GM18499 (cell line): ENCODE data around the gene NAALADL2.
"Not testable (repeated sequence)": the region's sequence is repeated elsewhere in the genome, so short reads cannot be mapped to it uniquely, and the experiment has no call there.

Source experiments
- ATAC-seq: cut with Tn5 transposase; IDR thresholded peaks from one replicate; pipeline ENCODE4 v1.9.1; 2021; ENCODE audit warnings: moderate number of reproducible peaks; ENCODE audit not compliant: insufficient read depth, unreplicated experiment

Gene NAALADL2

DNA sequence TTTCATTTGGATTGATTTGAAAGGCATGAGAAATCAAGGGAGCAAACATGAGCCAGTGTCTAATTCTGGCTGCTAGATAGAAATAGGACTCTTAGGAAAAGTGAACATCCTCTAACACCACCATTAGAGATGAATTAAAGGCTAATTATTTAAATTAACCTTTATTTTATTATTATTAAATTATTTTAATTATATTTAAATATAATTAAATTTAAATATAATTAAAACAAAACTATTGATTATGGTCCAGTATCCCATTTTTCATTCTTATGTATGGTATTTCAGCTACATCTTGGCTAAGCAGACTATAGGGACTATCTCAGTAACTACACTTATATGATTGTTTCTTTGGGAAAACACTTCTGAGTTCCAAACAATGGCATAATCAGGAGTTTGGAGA, 904.8 kb downstream of the NAALADL2 start:
- no peak for ATAC-seq

- ATAC-seq = no peak
These were observed 905.6 kb downstream of the NAALADL2 start for GRCh38 chr3:175764722-175765121.

DNA sequence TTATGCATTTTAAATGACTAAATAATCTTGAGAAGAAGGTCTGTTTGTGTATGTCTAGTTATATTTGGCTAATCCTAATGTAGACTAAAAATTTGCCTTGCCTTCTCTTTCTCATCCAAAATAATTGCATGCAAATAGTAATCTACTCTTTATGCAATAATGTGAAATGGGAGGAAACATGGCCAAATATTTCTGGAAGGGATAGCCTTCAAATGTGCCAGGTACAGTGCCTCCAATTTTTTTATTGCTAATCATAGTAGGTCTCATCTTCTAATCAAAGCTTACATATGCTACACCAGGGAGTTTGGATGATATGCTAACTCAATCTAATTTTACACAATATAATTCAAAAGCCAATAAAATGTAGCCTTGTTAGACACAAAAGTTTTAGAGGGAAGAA, 911.3 kb downstream of the NAALADL2 start:
- ATAC-seq = no peak

DNA sequence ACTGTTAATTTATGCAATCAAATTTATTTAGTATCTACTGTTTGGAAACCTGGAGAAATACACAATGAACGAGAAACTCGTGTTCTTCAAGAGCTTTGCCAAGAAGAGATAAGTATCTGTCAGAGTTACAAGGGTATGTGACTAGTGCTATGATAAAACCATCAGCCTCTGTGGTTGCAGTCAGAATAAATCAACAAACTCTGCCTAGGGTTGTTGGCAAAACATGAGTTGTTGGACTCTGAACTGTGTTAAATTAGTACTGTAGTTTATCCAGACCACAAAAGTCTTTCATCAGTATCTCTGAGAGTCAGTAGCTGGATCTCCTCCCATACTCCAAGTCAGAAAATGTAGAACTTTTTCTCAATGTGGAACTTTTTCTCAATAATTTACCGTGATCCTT, 918.4 kb downstream of the NAALADL2 start:
- no peak for ATAC-seq

DNA sequence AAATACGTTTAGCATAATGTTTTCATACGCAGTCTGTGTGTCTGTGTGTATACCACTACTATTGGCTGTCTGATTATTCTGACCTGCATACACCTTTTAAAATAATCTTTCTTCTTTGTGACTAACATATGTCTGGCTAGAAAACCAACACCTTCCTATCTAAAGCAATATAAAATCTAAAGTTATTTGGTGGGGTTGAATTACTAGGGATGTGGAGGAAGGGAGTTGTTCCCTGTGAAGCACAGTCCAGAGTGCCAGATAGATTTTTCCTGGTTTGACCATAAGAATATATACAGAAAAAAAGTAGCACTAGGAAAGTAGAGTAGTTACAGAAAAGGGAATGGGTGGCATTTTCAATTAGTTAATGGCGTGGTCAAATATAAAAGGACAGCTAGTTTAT, 918.8 kb downstream of the NAALADL2 start:
- no peak for ATAC-seq

DNA sequence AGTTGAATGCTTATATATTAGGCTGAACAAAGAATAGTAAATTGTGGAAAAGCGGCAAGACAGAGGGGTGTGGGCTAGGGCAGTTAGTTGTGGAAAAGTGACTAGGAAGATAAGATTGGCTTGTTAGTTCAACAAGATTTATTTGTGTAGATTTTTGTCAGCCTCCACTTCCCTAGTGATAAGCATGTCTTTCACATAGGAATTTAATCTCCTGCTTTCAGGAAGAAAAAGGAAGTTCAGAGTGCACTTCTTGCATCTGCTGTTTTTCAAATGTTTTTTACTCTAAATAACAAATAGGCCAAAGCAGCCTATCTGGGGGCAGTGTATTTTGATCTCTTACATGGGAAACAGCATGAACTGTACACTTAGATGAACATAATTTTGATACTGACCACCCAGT, 919.9 kb downstream of the NAALADL2 start:
- no peak for ATAC-seq

- ATAC-seq = not testable (repeated sequence)
These were observed 928.0 kb downstream of the NAALADL2 start for GRCh38 chr3:175787109-175787508.

DNA sequence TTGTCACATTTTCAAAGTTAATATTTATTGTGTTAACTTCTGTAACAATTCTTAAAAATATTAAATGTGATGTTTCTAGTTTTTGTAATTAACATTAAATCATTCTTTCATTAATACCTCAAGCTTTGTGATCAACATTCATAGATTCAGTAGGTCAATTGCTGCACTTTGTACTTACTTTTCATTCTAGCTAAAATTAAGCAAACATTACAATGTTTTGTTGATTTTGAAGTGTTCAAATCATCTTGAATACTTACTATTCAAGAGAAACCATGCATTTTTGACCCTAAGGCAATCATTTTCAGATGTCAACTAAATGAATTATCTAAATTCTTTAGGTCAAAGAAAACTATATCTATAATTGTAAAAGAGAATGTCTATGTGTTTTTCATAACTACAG, 933.1 kb downstream of the NAALADL2 start:
- no peak for ATAC-seq

DNA sequence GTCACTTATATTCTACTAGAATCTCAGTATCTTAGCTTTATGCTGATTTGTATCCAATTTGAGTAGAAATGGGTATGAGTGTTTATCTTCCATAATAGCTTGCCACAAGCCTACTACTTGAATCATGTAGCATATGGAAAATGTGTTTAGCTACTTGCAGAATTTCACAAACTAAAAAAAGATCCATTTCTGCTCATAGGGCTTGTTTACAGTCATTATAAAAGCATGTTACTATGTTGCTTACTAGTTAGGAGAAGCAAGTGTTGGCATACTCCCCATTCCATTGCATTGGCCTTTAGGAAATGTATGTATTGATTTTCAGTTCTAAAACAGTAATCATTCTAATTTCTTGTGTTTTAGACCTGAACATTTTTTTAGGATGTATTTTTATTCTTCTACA, 939.2 kb downstream of the NAALADL2 start:
- ATAC-seq = no peak

GRCh38 chr3:175805825-175806224, 946.7 kb downstream of the NAALADL2 start:
- no peak for ATAC-seq

- ATAC-seq = no peak
These were observed 948.0 kb downstream of the NAALADL2 start for GRCh38 chr3:175807175-175807574.

- no peak for ATAC-seq
These were observed 959.8 kb downstream of the NAALADL2 start for GRCh38 chr3:175818811-175819464.

GRCh38 chr3:175822766-175823491, 963.8 kb downstream of the NAALADL2 start:
- ATAC-seq = not testable (repeated sequence)

GRCh38 chr3:175825016-175825580, 966.0 kb downstream of the NAALADL2 start:
- not testable (repeated sequence) for ATAC-seq

GRCh38 chr3:175826759-175827158, 967.6 kb downstream of the NAALADL2 start:
- ATAC-seq = no peak

GRCh38 chr3:175829809-175830208, 970.7 kb downstream of the NAALADL2 start:
- ATAC-seq = not testable (repeated sequence)

DNA sequence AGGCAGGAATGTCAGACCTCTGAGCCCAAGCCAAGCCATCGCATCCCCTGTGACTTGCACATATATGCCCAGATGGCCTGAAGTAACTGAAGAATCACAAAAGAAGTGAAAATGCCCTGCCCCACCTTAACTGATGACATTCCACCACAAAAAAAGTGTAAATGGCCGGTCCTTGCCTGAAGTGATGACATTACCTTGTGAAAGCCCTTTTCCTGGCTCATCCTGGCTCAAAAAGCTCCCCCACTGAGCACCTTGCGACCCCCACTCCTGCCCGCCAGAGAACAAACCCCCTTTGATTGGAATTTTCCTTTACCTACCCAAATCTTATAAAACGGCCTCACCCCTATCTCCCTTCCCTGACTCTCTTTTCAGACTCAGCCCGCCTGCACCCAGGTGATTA, 976.6 kb downstream of the NAALADL2 start:
- ATAC-seq = not testable (repeated sequence)

- no peak for ATAC-seq
These were observed 977.5 kb downstream of the NAALADL2 start for GRCh38 chr3:175836617-175837016.

- no peak for ATAC-seq
These were observed 978.8 kb downstream of the NAALADL2 start for GRCh38 chr3:175837962-175838361.

DNA sequence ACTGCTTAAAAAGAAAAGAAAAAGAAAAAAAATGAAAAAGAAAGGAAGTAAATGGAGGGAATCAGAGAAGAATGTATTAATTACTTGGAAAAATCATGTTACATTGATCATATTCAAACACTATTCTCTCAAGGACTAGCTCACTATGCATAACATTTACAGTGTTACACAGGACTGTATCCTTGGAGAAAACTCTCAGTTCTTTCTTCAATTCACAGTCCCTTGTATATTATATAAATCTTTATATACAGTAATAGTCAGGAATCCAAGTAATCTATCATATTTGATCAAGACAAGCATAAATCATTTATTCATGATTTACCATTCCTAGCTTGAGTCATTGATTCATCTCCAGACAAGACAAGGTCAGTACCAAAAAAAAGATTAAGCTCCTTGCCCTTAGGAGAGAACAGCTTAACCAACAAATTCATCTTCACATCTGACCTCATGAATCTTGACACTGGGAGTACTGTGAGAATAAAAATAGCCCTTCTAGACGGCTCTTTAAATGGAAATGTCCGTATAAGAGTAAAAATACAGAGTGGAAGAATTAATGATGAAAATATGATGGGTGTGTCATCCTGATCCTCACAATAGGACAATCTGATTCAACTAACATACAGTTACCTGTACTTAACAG, 980.4 kb downstream of the NAALADL2 start:
- no peak for ATAC-seq

DNA sequence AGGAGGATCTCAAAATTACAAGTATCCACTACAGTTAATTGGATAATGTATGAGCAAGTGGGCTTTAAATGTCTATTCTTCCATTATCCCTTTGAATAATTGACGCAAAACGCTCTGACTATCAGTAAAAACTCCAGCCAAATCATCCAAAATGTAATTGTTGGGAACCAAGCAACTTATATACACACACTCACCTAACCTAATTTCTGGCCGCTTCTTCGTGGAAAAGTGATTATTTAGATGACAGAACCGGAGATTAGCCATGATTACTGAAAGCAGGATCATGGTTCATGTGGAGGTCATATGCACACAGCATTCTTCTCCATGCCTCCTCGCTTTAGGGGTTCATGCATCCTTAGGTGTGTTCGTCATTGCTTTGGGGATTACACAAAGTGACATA, 992.4 kb downstream of the NAALADL2 start:
- ATAC-seq = no peak
